Peyer's patch (tissue), 4 donors: ENCODE results near the gene RHOU.

Experiments
- POLR2A ChIP-seq, 2 donors: fragments of 450-650 bp; IDR thresholded peaks; one replicate each; pipeline ENCODE4 v1.5.1; 2017; ENCODE audit warnings: antibody characterized with exemption in 2 of 2, mild to moderate bottlenecking in 2 of 2, moderate library complexity in 2 of 2
- TF ChIP-seq, protein P1 (sequence below), 6 experiments: fragments of 450-650 bp in 4 of 6; fragments of 200-600 bp in 2 of 6; sonication (generic) in 1 of 6; IDR thresholded peaks; one replicate each; pipeline ENCODE4 v1.5.1; 2017 to 2019; ENCODE audit warnings: antibody characterized with exemption in 6 of 6, mild to moderate bottlenecking in 3 of 6, moderate library complexity in 1 of 6

DNA sequence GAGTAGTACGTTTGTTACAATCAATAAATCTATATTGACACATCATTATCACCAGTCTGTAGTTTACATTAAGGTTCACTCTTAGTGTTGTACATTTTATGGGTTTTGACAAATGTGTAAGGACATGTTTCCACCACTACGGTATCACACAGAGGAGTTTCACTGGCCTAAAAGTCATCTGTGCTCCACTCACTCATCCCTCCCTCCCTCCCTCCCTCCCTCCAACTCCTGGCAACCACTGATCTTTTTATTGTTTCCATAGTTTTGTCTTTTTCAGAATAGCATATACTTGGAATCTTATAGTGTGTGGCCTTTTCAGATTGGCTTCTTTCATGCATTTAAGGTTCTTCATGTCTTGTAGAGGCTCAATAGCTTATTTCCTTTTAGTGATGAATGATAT lies 44.1 kb upstream of the RHOU start:
- TF ChIP-seq, protein P1, sequence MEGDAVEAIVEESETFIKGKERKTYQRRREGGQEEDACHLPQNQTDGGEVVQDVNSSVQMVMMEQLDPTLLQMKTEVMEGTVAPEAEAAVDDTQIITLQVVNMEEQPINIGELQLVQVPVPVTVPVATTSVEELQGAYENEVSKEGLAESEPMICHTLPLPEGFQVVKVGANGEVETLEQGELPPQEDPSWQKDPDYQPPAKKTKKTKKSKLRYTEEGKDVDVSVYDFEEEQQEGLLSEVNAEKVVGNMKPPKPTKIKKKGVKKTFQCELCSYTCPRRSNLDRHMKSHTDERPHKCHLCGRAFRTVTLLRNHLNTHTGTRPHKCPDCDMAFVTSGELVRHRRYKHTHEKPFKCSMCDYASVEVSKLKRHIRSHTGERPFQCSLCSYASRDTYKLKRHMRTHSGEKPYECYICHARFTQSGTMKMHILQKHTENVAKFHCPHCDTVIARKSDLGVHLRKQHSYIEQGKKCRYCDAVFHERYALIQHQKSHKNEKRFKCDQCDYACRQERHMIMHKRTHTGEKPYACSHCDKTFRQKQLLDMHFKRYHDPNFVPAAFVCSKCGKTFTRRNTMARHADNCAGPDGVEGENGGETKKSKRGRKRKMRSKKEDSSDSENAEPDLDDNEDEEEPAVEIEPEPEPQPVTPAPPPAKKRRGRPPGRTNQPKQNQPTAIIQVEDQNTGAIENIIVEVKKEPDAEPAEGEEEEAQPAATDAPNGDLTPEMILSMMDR (IDR thresholded peaks at IDR 0.05), result no peak
- no peak for TF ChIP-seq POLR2A (IDR thresholded peaks at IDR 0.05)
